22Rv1 (cell line): ENCODE measurements around the gene NADK2.

ENCODE experiments used
- H3K27ac ChIP-seq: fragments of 450-650 bp; 2 replicates; pipeline ENCODE4 v1.5.1; 2017
- ZFX ChIP-seq: fragments of 450-650 bp; IDR thresholded peaks from 2 replicates; pipeline ENCODE4 v1.6.1; 2017; ENCODE audit warnings: antibody characterized with exemption, borderline replicate concordance
- TF ChIP-seq, protein P1 (sequence below): fragments of 450-650 bp; IDR thresholded peaks from 2 replicates; pipeline ENCODE4 v1.5.1; 2017; ENCODE audit warnings: mild to moderate bottlenecking

Gene NADK2

DNA sequence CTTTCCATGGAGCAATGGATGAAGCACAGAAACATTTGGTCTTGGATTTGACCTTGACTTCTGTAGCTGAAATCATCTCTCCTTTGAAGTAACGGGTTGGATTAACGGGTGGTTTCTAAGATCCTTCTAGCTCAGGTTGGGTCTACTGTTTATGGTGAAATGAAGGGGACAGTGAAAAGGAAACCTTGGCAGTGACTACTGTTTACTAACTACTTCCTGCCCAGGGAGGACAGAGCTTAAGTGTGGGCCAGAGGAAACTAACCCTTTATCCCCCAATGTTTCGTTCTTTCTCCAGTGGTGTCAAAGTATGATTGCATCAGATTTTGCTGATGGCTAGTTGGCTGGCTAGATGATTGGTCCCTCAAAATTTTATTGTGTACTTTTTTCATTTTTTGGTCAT, 67.6 kb downstream of the NADK2 start:
- TF ChIP-seq ZFX, result no peak
- TF ChIP-seq, protein P1, sequence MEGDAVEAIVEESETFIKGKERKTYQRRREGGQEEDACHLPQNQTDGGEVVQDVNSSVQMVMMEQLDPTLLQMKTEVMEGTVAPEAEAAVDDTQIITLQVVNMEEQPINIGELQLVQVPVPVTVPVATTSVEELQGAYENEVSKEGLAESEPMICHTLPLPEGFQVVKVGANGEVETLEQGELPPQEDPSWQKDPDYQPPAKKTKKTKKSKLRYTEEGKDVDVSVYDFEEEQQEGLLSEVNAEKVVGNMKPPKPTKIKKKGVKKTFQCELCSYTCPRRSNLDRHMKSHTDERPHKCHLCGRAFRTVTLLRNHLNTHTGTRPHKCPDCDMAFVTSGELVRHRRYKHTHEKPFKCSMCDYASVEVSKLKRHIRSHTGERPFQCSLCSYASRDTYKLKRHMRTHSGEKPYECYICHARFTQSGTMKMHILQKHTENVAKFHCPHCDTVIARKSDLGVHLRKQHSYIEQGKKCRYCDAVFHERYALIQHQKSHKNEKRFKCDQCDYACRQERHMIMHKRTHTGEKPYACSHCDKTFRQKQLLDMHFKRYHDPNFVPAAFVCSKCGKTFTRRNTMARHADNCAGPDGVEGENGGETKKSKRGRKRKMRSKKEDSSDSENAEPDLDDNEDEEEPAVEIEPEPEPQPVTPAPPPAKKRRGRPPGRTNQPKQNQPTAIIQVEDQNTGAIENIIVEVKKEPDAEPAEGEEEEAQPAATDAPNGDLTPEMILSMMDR, result no peak

DNA sequence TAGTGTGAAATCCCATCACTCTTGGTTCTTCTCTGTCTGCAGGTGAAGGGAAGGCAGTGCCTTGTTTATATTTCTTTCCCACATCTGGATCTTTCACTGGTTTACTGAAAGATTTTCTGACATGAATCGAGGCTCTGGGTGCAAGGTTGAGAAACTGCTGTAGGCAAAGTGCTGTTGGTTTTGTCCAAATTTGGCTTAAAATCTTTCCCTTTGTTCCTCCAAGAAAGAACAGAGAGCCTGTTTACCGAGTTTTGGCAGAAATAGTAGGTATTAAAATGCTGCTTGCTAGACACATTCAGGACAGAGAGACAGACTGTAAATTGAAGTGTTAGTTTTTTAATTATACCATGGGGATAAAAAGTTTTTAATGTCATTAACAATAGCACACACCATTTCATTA, 68.3 kb downstream of the NADK2 start:
- TF ChIP-seq, protein P1, result no peak
- TF ChIP-seq ZFX, result no peak

More for the DNA sequence above, 67.6 kb downstream of the NADK2 start:
- no peak overlapping the region for H3K27ac ChIP-seq

DNA sequence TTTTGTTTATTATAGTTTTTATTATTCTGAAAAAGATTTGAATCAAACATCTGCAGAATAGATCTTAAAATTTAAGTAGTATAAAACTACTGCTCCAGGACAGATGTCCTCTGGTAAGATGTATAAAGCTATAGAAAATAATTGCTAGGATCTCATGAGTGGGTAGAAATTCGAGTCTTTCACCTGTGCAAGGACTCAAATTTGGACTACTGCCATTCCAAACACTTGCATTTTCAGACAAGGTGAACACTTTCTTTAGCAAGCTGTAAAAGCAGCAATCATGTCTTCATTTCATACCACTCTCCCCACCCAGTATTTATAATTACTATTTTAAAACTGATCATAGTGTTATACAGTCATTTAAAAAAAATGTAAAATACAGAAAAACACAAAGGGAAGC, 69.1 kb downstream of the NADK2 start:
- TF ChIP-seq, protein P1, result no peak
- no peak for TF ChIP-seq ZFX
- no peak overlapping the region for H3K27ac ChIP-seq

More for the DNA sequence above, 68.3 kb downstream of the NADK2 start:
- no peak overlapping the region for H3K27ac ChIP-seq

DNA sequence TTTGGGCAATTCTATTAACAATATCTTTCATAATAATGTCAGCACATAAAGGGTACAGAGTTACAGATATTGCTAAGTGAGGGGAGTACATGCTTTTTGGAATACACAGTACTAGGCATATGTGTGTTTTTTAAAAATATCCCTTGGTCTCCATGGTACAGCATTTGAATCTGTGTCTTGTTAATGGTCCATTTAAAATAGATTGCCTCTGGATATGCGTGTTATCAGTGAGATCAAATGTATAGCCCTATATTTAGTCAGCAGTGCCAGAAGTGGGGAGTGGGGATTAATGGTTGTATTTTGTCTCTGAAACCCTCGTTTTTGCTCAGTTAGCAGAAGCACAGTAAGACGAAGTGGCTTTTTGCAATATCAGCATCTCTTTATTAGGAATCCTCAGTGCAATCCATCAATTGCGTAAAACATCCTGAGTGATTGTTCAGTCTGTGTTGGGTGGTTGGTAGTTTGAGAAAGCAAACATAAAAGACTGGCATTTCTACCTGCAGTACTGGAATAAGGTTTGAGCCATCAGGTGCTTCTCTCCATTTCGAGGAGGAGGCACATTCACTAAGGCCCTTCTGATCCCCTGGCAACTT, 70.8 kb downstream of the NADK2 start:
- H3K27ac ChIP-seq, result no peak overlapping the region
- TF ChIP-seq, protein P1, result no peak
- no peak for TF ChIP-seq ZFX

DNA sequence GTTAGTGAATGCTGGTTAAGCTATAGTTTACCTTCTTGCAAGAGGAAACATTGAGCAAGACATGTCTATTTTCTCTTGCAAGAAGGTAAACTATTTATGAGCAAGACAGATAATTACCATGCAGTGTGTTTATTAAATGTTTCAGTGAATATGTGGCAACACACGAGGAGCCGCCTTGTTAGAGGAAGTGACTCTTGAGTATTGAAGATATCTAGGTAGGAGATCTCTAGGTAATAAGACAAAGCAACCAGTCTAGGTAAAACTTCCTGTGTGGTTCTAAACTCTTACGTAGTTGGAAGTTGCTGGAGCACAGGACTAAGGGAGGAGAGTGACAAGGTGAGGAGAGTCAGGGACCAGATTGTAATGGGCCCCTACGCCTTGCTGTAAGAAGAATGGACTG, 73.0 kb downstream of the NADK2 start:
- H3K27ac ChIP-seq, result no peak overlapping the region

DNA sequence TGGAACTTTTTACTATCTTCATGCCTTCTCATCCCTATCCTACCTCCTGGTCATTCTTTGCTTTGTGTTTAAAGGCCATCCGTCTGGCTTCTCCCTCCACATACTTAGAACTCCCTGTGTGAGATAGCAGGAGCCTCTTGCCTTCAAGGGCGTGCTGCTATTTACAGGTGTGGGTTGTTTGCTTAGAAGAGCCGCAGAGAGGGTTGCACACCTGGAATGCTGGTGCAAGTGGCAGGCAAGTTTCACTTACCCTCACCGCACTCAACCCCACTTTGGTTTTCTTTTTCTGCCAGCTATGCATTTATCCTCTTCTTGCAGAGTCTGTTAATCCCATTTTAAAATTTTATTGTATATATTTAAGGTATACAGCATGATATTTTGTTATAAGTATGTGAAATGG, 77.3 kb downstream of the NADK2 start:
- no peak overlapping the region for H3K27ac ChIP-seq
- TF ChIP-seq, protein P1, result no peak
- TF ChIP-seq ZFX, result no peak

More for the DNA sequence above, 73.0 kb downstream of the NADK2 start:
- no peak for TF ChIP-seq ZFX
- TF ChIP-seq, protein P1, result no peak

DNA sequence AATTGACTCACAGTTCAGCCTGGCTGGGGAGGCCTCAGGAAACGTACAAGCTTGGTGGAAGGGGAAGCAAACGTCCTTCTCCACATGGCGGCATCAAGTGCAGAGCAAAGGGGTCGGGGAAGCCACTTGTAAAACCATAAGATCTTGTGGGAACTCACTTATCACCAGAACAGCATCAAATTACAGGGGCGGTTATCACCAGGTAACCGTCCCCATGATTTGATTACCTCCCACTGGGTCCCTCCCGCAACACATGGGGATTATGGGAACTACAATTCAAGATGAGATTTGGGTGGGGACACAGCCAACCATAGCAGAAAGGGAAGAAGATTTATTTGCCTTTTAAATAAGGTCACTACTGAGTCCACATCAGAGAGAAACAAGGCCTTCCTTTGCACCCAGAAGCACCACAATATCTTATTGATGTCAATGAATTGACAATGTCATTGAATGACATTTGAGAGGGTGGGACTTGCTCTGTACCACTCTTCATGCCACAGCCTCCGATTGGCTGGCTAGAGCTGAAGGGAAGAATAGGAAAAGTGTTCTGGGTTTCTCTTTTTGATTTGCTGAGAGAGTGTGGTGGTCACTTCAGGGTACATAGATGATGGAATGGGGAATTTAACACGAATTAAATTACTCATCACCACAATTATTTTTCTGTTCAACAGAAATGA, 78.8 kb downstream of the NADK2 start:
- H3K27ac ChIP-seq, result no peak overlapping the region
- TF ChIP-seq ZFX, result no peak
- TF ChIP-seq, protein P1, result no peak
